ENCODE results near the gene CTNND2.
"Not testable (repeated sequence)": the region's sequence is repeated elsewhere in the genome, so short reads cannot be mapped to it uniquely, and the experiment has no call there.

Gene CTNND2

GRCh38 chr5:11009576-11009975, 894.7 kb downstream of the CTNND2 start:
- TF ChIP-seq CTCF (conservative IDR thresholded peaks at IDR 0.05; ENCODE audit: low read depth, low read length), result no peak
- DNase-seq (ENCODE audit: low read depth), result no peak
- no peak overlapping the region for H3K4me3 ChIP-seq (ENCODE audit: low read depth, low read length)

GRCh38 chr5:11007269-11007870, 896.9 kb downstream of the CTNND2 start:
- no peak for DNase-seq (ENCODE audit: low read depth)
- H3K4me3 ChIP-seq (ENCODE audit: low read depth, low read length), result no peak overlapping the region
- no peak for TF ChIP-seq CTCF (conservative IDR thresholded peaks at IDR 0.05; ENCODE audit: low read depth, low read length)

GRCh38 chr5:11004523-11004922, 899.7 kb downstream of the CTNND2 start:
- H3K4me3 ChIP-seq (ENCODE audit: low read depth, low read length); DNase-seq (ENCODE audit: low read depth): not testable (repeated sequence)

- TF ChIP-seq CTCF (conservative IDR thresholded peaks at IDR 0.05; ENCODE audit: low read depth, low read length), result no peak
- no peak for DNase-seq (ENCODE audit: low read depth)
Observed at GRCh38 chr5:11000515-11001353, 903.5 kb downstream of the CTNND2 start.

GRCh38 chr5:10999714-11000113, 904.5 kb downstream of the CTNND2 start:
- no peak for TF ChIP-seq CTCF (conservative IDR thresholded peaks at IDR 0.05; ENCODE audit: low read depth, low read length)
- DNase-seq (ENCODE audit: low read depth), result no peak
- no peak overlapping the region for H3K4me3 ChIP-seq (ENCODE audit: low read depth, low read length)

More at GRCh38 chr5:11000515-11001353, 903.5 kb downstream of the CTNND2 start:
- H3K4me3 ChIP-seq (ENCODE audit: low read depth, low read length), result no peak overlapping the region

GRCh38 chr5:10995891-10996290, 908.4 kb downstream of the CTNND2 start:
- no peak for TF ChIP-seq CTCF (conservative IDR thresholded peaks at IDR 0.05; ENCODE audit: low read depth, low read length)
- no peak for DNase-seq (ENCODE audit: low read depth)
- no peak overlapping the region for H3K4me3 ChIP-seq (ENCODE audit: low read depth, low read length)

- no peak for TF ChIP-seq CTCF (conservative IDR thresholded peaks at IDR 0.05; ENCODE audit: low read depth, low read length)
- DNase-seq (ENCODE audit: low read depth), result no peak
- H3K4me3 ChIP-seq (ENCODE audit: low read depth, low read length), result no peak overlapping the region
Observed at GRCh38 chr5:10994091-10994986, 909.9 kb downstream of the CTNND2 start.
